ACC112 (cell line): ENCODE measurements around the gene AHR.

ENCODE experiments used
- H2AFZ ChIP-seq: fragments of 200-600 bp; sonication (generic); one replicate; pipeline ENCODE4 v1.6.0; 2017; ENCODE audit warnings: antibody characterized with exemption, low read length; ENCODE audit not compliant: unreplicated experiment
- H3K27ac ChIP-seq: fragments of 200-600 bp; sonication (generic); 2 replicates; pipeline ENCODE4 v1.5.1; 2014; ENCODE audit warnings: low read depth, mild to moderate bottlenecking, antibody characterized with exemption, low read length, moderate library complexity
- H3K27me3 ChIP-seq: fragments of 200-600 bp; sonication (generic); 2 replicates; pipeline ENCODE4 v1.6.1; 2014; ENCODE audit warnings: mild to moderate bottlenecking, antibody characterized with exemption, low read length, moderate library complexity, mixed read lengths; ENCODE audit not compliant: insufficient read depth
- H3K36me3 ChIP-seq: fragments of 200-600 bp; sonication (generic); 2 replicates; pipeline ENCODE4 v1.6.1; 2016; ENCODE audit warnings: mild to moderate bottlenecking, antibody characterized with exemption, low read length, moderate library complexity, mixed read lengths; ENCODE audit not compliant: insufficient read depth
- H3K4me1 ChIP-seq: fragments of 200-600 bp; sonication (generic); one replicate; pipeline ENCODE4 v1.6.1; 2016; ENCODE audit warnings: low read length, mixed read lengths; ENCODE audit not compliant: insufficient read depth, unreplicated experiment, control insufficient read depth
- H3K4me3 ChIP-seq: fragments of 200-600 bp; sonication (generic); 2 replicates; pipeline ENCODE4 v1.5.1; 2014; ENCODE audit warnings: mild to moderate bottlenecking, low read depth, low read length
- H3K79me2 ChIP-seq: fragments of 200-600 bp; sonication (generic); one replicate; pipeline ENCODE4 v1.6.0; 2016; ENCODE audit warnings: low read length; ENCODE audit not compliant: control insufficient read depth, unreplicated experiment, insufficient read depth

AHR gene

DNA sequence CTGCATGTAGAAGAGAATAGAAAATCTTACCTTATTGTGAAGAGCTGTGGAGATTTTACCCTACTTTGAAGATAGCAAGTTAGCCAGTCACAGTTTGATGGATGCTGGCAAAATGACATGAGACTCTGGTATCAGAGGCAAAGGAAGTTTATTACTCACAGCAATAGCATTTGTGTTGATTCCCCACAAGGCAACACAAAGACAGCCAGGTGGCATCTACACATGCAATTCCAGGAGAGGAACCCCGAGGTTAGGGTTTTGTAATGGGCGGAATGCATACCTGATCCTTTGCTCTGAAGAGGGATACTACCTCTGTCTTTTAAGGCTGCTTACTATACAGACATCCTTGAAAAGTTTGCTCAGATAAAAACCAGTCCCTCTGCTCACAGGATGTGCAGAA lies 59.5 kb downstream of the AHR start:
- Histone ChIP-seq H3K4me1 (no peaks in the 10 kb centered on the region), H3K27me3 (no peaks in the 10 kb centered on the region), H2AFZ (no peak overlapping the region), H3K79me2 (no peaks in the 10 kb centered on the region), H3K36me3 (peaks cover 37% of the 10 kb centered on the region), H3K27ac (no peak overlapping the region), H3K4me3 (no peak overlapping the region)

DNA sequence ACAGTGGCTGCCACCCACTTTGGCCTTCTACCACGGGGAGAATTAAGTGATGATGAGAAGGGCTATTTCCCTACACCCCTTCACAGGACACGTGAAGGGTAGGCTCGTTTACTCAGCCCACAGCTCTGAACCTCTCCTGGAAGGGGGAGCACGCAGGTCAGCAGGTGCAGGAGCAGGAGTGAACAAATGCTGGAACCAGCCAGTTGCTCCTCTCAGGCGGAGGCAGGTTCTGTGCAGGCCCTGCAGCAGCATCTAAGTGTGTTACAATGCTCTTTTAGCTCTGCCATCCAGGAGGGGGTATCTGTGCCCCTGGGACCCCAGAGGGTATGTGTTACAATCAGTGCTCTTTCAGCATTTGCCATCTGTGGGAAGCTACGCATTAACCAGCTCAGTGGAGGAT lies 61.2 kb downstream of the AHR start:
- Histone ChIP-seq H3K4me1 (no peaks in the 10 kb centered on the region), H3K36me3 (peaks cover 37% of the 10 kb centered on the region), H3K27ac (no peak overlapping the region), H3K79me2 (no peaks in the 10 kb centered on the region), H3K4me3 (no peak overlapping the region), H2AFZ (no peak overlapping the region), H3K27me3 (no peaks in the 10 kb centered on the region)

DNA sequence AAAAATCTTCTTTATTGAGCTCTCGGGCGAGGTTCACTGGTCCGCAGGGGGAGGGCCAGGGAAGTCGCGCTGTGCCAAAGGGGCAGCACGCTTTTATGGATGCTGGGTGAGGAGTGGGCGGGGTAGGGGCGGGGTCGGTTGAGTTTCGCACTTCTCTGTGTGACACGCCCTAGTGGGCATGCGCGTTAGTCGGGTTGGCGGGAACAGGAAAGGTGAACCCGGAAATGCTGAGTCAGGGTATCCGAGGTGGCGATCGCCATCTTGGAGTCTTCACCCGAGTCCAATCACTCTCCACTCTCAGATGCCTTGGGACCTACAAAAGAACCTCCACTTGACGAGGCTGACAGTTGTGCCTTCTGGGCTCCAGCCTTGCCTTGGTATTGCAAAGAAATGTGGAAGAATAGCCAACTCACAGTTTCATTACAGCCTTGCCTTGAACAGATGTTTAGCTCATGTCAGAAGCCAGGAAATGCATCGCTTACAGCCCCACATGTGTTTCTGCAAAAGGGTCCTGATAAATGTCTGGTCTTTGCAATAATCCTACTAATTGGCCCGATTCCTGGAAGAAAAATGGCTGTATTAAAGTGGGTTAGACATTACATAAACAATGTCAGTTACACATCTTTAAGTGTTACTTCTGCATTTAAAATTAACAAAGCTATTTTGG lies 64.1 kb downstream of the AHR start:
- Histone ChIP-seq H3K27ac (no peak overlapping the region), H3K4me3 (no peak overlapping the region), H3K4me1 (peaks cover under 1% of the 10 kb centered on the region), H3K27me3 (no peaks in the 10 kb centered on the region), H3K79me2 (no peaks in the 10 kb centered on the region), H2AFZ (no peak overlapping the region), H3K36me3 (peaks cover 13% of the 10 kb centered on the region)

DNA sequence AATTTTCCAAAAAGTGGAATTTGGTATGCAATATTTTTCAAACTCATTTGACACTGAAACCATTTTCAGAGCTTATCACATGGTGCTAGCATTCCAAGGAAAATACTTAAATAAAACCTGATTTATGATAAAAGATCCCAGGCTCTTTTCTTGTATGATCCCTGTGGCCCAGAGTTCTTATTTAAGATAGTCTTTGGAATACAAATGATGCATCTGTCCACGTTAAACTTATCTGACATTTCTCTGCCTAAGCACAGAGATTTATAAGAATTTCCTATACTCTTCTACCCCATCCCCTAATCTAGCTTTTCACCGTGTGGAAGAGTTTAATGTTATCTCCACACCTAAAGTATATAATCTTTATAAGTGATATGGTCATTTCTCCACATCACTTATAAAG lies 66.2 kb downstream of the AHR start:
- H3K4me3 ChIP-seq: no peak overlapping the region
- no peaks in the 10 kb centered on the region for H3K36me3 ChIP-seq
- H3K4me1 ChIP-seq: peaks cover 20% of the 10 kb centered on the region

DNA sequence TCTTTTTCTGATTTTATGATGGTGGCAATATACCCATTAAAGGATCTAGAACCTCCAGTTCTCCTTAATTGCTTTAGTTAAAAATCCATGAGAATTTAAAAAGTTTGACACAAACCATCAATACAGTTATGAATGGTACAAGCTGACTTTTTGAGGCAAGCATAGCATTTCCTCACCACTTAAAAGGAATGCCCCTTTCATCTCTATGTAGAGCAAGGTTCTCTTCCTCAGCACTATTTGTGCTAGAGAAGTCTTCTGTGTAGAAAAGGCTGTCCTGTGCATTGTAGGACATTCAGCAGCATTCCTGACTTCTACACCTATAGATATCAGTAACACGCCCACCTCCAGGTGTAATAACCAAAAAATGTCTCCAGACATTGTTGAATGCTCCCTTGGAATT lies 67.3 kb downstream of the AHR start:
- H3K79me2 ChIP-seq: no peaks in the 10 kb centered on the region

More for the DNA sequence above, 66.2 kb downstream of the AHR start:
- no peak overlapping the region for H3K27ac ChIP-seq
- H3K27me3 ChIP-seq: no peaks in the 10 kb centered on the region
- H2AFZ ChIP-seq: no peak overlapping the region
- no peaks in the 10 kb centered on the region for H3K79me2 ChIP-seq

DNA sequence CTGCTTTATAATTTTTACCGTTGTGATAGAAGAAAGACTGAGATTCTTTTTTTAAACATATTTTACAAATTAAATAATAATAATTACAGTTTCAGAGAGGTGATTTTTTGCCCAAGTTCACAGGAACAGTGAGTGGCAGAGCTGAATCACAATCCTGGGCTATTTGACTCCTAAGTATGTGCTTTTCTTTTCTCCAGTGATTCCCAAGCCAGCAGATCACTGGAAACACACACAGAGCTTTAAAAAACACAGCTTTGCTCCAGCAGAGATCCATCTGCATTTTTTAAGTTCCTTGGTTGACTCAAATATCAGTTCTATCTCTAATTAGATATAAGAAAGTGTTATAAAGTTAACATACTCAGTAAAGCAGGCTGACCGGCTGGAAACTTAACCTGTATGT lies 69.0 kb downstream of the AHR start:
- Histone ChIP-seq H3K79me2 (no peaks in the 10 kb centered on the region), H2AFZ (peak overlapping the region; percentile 47), H3K4me1 (peaks cover 46% of the 10 kb centered on the region), H3K27me3 (no peaks in the 10 kb centered on the region), H3K36me3 (no peaks in the 10 kb centered on the region), H3K4me3 (no peak overlapping the region), H3K27ac (peak overlapping the region; percentile 100)

More for the DNA sequence above, 67.3 kb downstream of the AHR start:
- H3K36me3 ChIP-seq: no peaks in the 10 kb centered on the region
- H3K27me3 ChIP-seq: no peaks in the 10 kb centered on the region
- H3K27ac ChIP-seq: no peak overlapping the region
- no peak overlapping the region for H3K4me3 ChIP-seq
- H3K4me1 ChIP-seq: peaks cover 31% of the 10 kb centered on the region
- H2AFZ ChIP-seq: no peak overlapping the region

DNA sequence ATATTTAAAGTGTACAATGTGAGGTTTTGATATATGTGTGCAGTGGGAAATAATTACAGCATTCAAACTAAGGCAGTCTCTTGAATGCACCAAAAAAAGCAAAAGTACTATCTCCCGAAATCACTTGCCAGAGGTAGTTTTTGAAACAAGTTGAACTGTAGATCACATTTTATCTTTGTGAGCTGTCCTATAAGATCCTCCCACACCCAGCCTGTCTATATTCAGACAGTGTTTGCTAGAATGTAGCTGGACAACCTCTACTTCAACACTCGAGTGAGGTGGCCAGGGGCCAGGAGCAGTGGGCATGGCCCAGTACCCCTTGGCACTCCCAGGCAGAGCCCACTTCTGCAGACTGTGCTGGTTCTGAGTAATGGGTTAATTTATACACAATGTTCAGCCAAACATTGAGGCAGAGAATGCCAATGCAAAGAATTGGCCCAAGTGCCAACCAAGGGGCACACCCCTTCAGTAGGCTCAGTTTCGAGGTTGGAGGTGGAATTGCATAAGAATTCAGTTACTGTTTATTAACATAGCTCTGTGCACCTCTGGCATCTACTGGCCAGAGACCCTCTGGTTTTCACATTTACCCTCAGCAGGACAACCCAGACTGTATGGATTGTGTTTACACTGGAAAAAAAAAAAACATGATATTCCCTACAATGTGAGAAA lies 70.5 kb downstream of the AHR start:
- no peaks in the 10 kb centered on the region for H3K36me3 ChIP-seq
- peak overlapping the region; percentile 51 for H3K4me3 ChIP-seq
- H3K27ac ChIP-seq: peak overlapping the region; percentile 100
- no peaks in the 10 kb centered on the region for H3K27me3 ChIP-seq
- no peaks in the 10 kb centered on the region for H3K79me2 ChIP-seq
- H3K4me1 ChIP-seq: peaks cover 51% of the 10 kb centered on the region
- H2AFZ ChIP-seq: no peak overlapping the region

DNA sequence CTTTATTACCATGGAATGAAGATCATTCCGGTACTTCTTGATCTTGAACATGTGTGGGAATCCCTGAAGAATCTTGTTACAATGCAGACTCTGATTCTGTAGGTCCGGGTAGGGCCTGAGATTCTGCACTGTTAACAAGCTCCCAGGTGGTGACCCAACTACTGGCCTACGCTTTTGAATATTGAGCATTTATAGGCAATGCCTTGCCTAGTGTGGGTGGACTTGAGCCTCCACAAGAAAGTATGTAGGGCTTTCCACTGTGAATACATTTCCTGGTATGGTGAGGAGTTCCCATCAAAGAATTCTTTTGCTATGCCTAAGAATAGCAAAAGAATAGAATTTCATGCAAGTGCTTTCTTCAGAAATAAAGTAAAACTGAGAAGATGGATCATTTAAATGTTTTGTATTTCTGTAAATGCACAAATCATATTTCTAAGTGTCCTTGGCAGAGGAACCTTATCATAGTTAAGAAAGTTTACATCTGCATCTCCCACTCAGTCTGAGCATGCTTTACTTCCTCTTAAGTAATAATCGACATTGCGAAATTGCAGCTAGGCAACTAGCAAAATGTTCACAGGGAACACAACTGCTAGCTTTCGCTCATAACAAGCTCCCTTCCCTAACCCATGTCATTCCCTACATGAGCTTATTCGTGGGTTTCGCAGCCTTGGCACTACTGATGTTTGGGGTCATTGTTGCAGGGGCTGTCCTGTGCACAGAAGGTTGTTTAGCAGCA lies 71.4 kb downstream of the AHR start:
- Histone ChIP-seq H3K36me3 (no peaks in the 10 kb centered on the region), H3K27me3 (no peaks in the 10 kb centered on the region), H3K4me3 (peak overlapping the region; percentile 51), H3K27ac (peak overlapping the region; percentile 100), H3K4me1 (peaks cover 56% of the 10 kb centered on the region), H3K79me2 (no peaks in the 10 kb centered on the region), H2AFZ (no peak overlapping the region)

DNA sequence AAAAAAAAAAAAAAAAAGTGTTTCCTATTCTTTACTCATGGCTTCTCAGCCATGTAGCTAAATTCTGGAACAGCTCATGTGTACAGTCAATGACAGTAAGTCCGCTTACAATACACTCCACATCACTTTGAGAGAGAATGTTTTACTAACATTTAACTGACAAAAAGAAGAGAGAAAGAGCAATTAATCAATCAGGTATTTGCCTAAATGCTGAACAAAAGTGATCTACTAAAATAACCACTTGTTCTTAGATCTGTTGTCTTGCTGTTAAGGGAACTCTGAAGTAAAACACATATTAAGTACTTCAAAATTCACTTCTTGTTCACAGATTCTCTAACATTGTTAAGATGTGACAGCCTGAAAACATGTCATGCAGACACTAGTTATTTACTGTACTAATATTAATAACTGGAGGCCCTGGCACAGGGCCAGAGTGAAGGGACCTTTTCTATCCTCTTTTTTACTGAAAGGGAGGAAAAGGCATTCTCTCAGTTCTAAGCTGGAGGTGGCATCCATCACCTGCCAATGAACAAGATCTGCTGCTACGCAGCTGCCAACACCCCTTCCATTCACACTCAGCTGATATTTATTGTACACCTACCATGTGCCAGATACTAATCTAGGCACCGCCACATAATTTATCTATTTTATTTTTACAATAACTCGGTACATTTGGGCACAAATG lies 72.6 kb downstream of the AHR start:
- H2AFZ ChIP-seq: peak overlapping the region; percentile 20
- no peaks in the 10 kb centered on the region for H3K79me2 ChIP-seq
- peaks cover 57% of the 10 kb centered on the region for H3K4me1 ChIP-seq
- peak overlapping the region; percentile 6; the same call in 1 of the 2 replicates for H3K4me3 ChIP-seq
- H3K27me3 ChIP-seq: no peaks in the 10 kb centered on the region
- H3K27ac ChIP-seq: peak overlapping the region; percentile 100
- no peaks in the 10 kb centered on the region for H3K36me3 ChIP-seq

DNA sequence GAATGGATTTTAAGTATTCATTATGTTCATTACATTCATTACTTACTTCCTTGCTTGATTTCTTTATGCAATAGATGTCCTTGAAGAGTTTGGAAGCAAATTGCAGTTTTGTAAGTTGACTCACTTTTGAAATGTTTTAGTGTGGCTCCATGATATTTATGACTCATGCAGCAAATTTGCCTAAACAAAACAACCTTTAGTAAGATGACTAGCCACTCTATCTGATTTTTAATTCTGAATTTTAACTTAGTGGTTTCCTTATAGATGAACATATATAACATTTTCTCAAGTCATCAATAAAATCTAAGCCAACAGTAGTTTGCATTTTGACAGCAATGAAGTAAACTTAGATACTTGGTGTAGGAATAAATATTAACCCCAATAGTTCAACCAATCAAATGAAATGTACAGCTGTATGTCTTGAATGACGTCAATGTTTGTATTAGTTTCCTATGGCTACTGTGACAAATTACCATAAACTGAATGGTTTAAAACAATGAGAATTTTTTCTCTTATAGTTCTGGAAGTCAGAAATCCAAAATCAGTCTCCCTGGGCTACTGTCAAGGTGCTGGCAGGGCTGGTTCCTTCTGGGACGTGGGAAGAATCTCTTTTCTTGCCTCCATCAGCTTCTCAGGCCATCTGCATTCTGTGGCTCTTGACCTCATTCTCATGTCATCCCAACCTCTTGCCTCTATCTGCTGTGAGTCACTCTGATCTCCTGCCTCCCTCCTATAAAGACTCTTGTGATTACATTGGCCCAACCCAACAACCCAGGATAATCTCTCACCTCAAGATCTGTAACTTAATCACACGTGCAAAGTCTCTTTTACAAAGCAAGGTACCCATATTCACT lies 73.4 kb downstream of the AHR start:
- Histone ChIP-seq H2AFZ (no peak overlapping the region), H3K27me3 (no peaks in the 10 kb centered on the region), H3K4me1 (peaks cover 57% of the 10 kb centered on the region), H3K79me2 (no peaks in the 10 kb centered on the region), H3K36me3 (no peaks in the 10 kb centered on the region), H3K27ac (peak overlapping the region; percentile 100), H3K4me3 (peak overlapping the region; percentile 44)
